OCI-LY1 (cell line): ENCODE data around the gene NELFCD.

Experiments
- H2AFZ ChIP-seq: fragments of 200-600 bp; sonication (generic), shearing (Covaris generic); 2 replicates; pipeline ENCODE4 v1.6.0; 2014; ENCODE audit warnings: antibody characterized with exemption, mild to moderate bottlenecking, low read length
- H3F3A ChIP-seq: fragments of 200-600 bp; sonication (generic), shearing (Covaris generic); 2 replicates; pipeline ENCODE4 v1.6.0; 2014; ENCODE audit warnings: mild to moderate bottlenecking, antibody characterized with exemption, low read length, moderate library complexity; ENCODE audit not compliant: insufficient read depth
- H3K27ac ChIP-seq: fragments of 200-600 bp; sonication (generic); 2 replicates; pipeline ENCODE4 v1.5.1; 2014; ENCODE audit warnings: low read length, mixed run types, mild to moderate bottlenecking, low read depth; ENCODE audit not compliant: poor library complexity, severe bottlenecking
- H3K27me3 ChIP-seq: fragments of 200-600 bp; sonication (generic); 2 replicates; pipeline ENCODE4 v1.6.0; 2014; ENCODE audit warnings: antibody characterized with exemption, mild to moderate bottlenecking, low read length, moderate library complexity; ENCODE audit not compliant: insufficient read depth
- H3K36me3 ChIP-seq: fragments of 200-600 bp; sonication (generic); 2 replicates; pipeline ENCODE4 v1.6.1; 2014; ENCODE audit warnings: mild to moderate bottlenecking, antibody characterized with exemption, low read length, moderate library complexity, mixed read lengths; ENCODE audit not compliant: insufficient read depth
- H3K4me1 ChIP-seq: fragments of 200-600 bp; sonication (generic); 2 replicates; pipeline ENCODE4 v1.5.1; 2014; ENCODE audit warnings: mild to moderate bottlenecking, low read length, moderate library complexity; ENCODE audit not compliant: insufficient read depth, severe bottlenecking
- H3K4me2 ChIP-seq: fragments of 200-600 bp; sonication (generic), shearing (Covaris generic); 2 replicates; pipeline ENCODE4 v1.6.1; 2014; ENCODE audit warnings: low read length
- H3K4me3 ChIP-seq: fragments of 200-600 bp; sonication (generic); 2 replicates; pipeline ENCODE4 v1.5.1; 2014; ENCODE audit warnings: low read length, low read depth, mild to moderate bottlenecking, mixed read lengths; ENCODE audit not compliant: poor library complexity, severe bottlenecking
- H3K79me2 ChIP-seq: fragments of 200-600 bp; shearing (Covaris generic); 2 replicates; pipeline ENCODE4 v1.6.1; 2016; ENCODE audit warnings: mixed run types, low read length, mixed read lengths; ENCODE audit not compliant: insufficient read depth
- H3K9ac ChIP-seq: fragments of 200-600 bp; sonication (generic), shearing (Covaris generic); 2 replicates; pipeline ENCODE4 v1.6.1; 2014; ENCODE audit warnings: mild to moderate bottlenecking, low read length, mixed read lengths
- H3K9me2 ChIP-seq: fragments of 200-600 bp; sonication (generic), shearing (Covaris generic); 2 replicates; pipeline ENCODE4 v1.6.1; 2014; ENCODE audit warnings: low read depth, mild to moderate bottlenecking, low read length, mixed read lengths
- H3K9me3 ChIP-seq: fragments of 200-600 bp; shearing (Covaris generic); 2 replicates; pipeline ENCODE4 v1.6.1; 2014; ENCODE audit warnings: low read length, mixed read lengths
- H4K20me1 ChIP-seq: fragments of 200-600 bp; sonication (generic), shearing (Covaris generic); 2 replicates; pipeline ENCODE4 v1.6.0; 2016; ENCODE audit warnings: mild to moderate bottlenecking, low read length; ENCODE audit not compliant: insufficient read depth
- CTCF ChIP-seq: fragments of 200-600 bp; sonication (generic), shearing (Covaris generic); IDR thresholded peaks from 2 replicates; pipeline ENCODE4 v1.5.1; 2017; ENCODE audit warnings: mild to moderate bottlenecking, antibody characterized with exemption, low read length, moderate library complexity, mixed read lengths
- EZH2 ChIP-seq: fragments of 200-600 bp; sonication (generic), shearing (Covaris generic); IDR thresholded peaks from 2 replicates; pipeline ENCODE4 v1.8.0; 2017; ENCODE audit warnings: borderline replicate concordance, mixed run types, mild to moderate bottlenecking, antibody characterized with exemption, low read length, moderate library complexity, mixed read lengths

The NELFCD gene

DNA sequence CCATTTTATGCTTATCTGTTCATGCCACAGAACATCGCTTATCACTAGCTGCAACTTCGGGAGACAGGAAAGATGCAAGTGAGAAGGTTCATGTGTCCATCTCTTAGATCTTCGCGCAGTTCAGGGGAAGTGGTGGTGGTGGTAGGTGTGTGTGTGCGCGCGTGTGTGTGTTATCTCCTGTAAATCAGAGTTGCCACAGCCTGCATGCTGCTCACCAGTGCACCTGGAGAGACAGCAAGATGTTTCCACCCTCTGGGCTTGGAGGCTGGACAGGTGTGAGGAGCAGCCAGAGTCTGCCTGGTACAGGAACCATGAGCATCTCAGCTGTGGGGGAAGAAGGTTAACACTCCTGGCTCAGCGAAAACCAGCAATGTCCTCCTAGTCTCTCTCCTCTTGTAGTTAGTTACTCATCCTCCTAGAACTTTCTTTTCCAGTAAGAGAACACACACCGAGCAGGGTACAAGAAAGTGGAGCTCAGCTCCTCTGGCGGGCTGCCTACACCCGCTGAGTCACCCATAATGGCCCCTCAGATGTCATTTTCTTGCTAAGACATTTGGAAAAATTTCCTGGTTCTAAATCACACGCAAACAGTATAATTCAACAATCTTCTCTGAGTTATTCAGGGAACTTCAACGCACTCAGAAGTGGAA is 33.0 kb downstream of the NELFCD start:
- TF ChIP-seq EZH2 (no peak), CTCF (no peak)
- peaks cover 39% of the 10 kb centered on the region for H3K4me1 ChIP-seq
- H3K4me3 ChIP-seq: no peak overlapping the region
- no peak overlapping the region for H3K4me2 ChIP-seq
- H4K20me1 ChIP-seq: no peaks in the 10 kb centered on the region
- no peak overlapping the region for H2AFZ ChIP-seq
- H3F3A ChIP-seq: no peaks in the 10 kb centered on the region
- no peaks in the 10 kb centered on the region for H3K27me3 ChIP-seq
- H3K9me2 ChIP-seq: no peaks in the 10 kb centered on the region
- no peaks in the 10 kb centered on the region for H3K36me3 ChIP-seq
- no peaks in the 10 kb centered on the region for H3K79me2 ChIP-seq
- no peaks in the 10 kb centered on the region for H3K9me3 ChIP-seq
- H3K27ac ChIP-seq: no peak overlapping the region
- H3K9ac ChIP-seq: no peak overlapping the region

- Histone ChIP-seq H3K27me3 (no peaks in the 10 kb centered on the region), H3K9me2 (no peaks in the 10 kb centered on the region), H3K79me2 (no peaks in the 10 kb centered on the region), H3K4me2 (no peak overlapping the region), H2AFZ (no peak overlapping the region), H3F3A (no peaks in the 10 kb centered on the region), H4K20me1 (no peaks in the 10 kb centered on the region), H3K27ac (no peak overlapping the region), H3K4me3 (no peak overlapping the region), H3K36me3 (no peaks in the 10 kb centered on the region), H3K4me1 (peaks cover 37% of the 10 kb centered on the region), H3K9me3 (no peaks in the 10 kb centered on the region), H3K9ac (no peak overlapping the region)
- TF ChIP-seq EZH2 (no peak), CTCF (no peak)
Observed at GRCh38 chr20:59014680-59015389, 33.8 kb downstream of the NELFCD start.

GRCh38 chr20:59015411-59015810 is 34.4 kb downstream of the NELFCD start:
- Histone ChIP-seq H4K20me1 (no peaks in the 10 kb centered on the region), H3F3A (no peaks in the 10 kb centered on the region), H3K4me3 (no peak overlapping the region), H3K27me3 (no peaks in the 10 kb centered on the region), H3K9me3 (no peaks in the 10 kb centered on the region), H2AFZ (no peak overlapping the region), H3K79me2 (no peaks in the 10 kb centered on the region), H3K4me1 (peaks cover 31% of the 10 kb centered on the region), H3K9me2 (no peaks in the 10 kb centered on the region), H3K36me3 (no peaks in the 10 kb centered on the region), H3K9ac (no peak overlapping the region), H3K4me2 (no peak overlapping the region), H3K27ac (no peak overlapping the region)
- no peak for TF ChIP-seq EZH2
- TF ChIP-seq CTCF: no peak
